Measurements from ENCODE around the gene XXYLT1.

- no peak for TF ChIP-seq CTCF (IDR thresholded peaks at IDR 0.05; ENCODE audit: insufficient read depth, low read length, poor library complexity, severe bottlenecking)
- TF ChIP-seq EZH2phosphoT487 (conservative IDR thresholded peaks at IDR 0.05; ENCODE audit: low read length), result no peak
Measured at GRCh38 chr3:195258449-195259153, 12.4 kb downstream of the XXYLT1 start.

Data from SU-DHL-6 (cell line).